ENCODE data around the gene DBT.
"Not testable (repeated sequence)": the region's sequence is repeated elsewhere in the genome, so short reads cannot be mapped to it uniquely, and the experiment has no call there.

Gene DBT

DNA sequence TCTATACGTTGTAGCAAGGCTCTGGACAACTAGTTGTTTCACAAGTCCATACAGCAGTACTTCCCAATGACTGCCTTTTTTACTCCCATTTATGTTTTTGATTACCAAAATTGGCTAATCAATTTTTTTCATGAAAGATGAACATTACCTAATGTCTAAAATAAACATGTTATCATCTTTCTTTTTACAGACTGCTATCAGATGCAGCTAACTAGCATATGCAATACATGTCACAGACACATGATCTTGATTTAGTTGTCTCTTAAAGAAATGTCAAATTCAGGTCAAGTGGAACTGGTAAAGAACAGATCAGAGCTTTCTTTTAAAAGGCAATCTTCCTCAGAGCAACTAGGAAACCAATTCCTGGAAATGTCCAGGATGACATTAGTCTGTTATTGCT is 630 bp upstream of the DBT start:
- DNase-seq: no peak

DNA sequence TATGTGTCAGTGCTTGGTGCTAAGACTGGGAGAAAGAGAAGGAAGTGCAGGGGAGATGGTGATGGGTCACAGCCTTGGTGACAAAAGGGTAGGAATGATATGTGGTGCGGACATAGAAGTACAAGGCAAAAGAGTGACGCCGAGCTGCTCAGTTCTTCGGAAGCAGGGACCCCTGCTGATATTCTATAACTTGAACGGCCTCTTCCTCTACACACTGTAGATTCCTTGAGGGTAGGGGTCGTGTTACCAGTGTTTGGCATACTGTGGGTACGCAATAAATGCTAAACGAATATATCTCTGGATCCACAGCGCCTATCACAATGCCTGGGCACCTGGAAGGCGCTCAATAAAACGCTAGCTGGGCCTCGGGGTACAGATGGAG is 488 bp downstream of the DBT start:
- DNase-seq: no peak

DNA sequence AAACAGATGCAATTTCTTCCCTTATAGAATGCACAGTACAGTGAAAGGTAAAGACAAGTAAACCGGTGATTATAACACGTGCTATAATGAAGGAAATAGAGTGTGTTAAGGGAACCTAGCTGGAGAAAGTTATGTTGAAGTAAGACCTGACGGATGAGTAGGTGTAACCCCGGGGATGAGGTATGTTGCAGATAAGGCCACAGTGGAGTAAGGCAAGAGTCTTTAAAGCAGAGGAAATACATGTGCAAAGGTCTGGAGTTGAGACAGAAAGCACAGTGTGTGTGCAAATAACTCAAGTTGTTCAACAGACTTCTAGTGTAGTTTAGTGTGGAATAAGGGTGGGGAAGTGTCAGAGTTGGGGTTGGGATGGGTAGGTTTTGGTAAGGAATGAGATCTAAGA is 2.9 kb downstream of the DBT start:
- DNase-seq: no peak

DNA sequence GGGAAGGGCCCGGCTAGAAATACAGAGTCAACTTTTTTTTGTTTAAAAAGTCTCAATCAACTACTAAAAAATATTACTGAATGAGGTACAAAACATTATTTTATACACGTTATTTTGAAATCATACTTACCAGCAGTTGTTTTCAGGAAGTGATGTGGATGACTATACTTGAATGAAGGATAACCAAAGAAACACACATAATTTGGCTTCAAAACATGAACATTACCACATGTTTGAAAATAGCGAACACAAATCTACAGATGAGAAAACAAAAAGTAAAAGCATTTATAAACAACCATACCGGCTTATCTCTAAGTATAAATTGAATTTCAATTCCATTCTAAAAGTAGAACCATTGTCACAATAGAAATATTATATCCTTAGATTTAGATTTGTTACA is 9.0 kb downstream of the DBT start:
- no peak for DNase-seq

DNA sequence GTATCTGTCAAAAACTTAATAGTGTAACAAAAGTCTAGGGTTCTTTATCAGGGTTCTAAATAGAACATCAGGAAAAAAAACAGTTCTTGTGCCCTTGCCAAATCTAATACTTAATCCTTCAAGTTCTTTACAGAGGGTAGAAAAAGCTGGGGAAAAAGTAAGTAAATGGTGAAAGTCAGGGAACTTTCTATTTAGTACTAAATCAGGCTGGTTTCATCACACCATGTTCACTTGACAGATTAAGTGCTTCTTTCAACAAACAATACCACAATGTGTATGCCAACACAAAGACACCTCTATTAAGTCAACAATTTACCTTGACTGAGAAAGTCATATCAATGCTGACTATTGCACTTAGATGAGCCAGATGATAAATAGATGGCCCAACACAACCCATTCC is 9.7 kb downstream of the DBT start:
- DNase-seq: no peak

DNA sequence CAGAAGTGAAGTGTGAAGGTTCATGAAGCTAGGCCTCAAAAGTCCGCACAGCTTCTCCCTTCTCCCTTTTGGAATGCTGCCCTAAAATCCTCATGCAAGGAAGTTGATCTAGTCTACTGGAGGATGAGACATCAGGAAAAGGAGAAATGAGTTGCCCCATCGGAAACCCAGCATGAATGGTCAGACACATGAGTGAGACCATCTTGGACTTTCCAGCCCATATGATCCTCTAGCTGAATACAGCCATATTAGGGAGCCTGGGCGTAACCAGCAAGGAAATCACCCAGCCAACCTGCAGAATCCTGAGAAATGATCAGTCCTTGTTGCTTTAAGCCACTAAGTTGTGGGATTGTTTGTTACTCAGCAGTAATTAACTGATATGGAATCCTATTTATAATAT is 12.5 kb downstream of the DBT start:
- peak; percentile 39 to 64 for DNase-seq

DNA sequence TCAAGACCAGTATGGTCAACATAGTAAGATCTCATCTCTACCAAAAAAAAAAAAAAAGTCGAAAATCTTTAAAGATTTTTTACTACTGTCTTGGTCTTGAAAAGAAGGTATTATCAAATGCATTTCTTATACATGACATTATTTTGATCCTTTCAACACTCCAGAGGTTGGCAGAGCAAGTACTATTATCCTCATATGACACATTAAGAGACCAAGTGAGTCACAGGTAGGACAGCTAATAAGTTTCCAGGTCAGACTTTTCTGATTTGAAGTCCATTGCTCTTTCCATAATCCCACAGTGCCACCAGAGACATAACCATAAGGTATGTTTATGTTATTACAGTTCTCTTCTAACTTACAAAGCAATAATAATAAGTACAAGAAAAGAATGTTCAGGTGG is 15.2 kb downstream of the DBT start:
- no peak for DNase-seq

DNA sequence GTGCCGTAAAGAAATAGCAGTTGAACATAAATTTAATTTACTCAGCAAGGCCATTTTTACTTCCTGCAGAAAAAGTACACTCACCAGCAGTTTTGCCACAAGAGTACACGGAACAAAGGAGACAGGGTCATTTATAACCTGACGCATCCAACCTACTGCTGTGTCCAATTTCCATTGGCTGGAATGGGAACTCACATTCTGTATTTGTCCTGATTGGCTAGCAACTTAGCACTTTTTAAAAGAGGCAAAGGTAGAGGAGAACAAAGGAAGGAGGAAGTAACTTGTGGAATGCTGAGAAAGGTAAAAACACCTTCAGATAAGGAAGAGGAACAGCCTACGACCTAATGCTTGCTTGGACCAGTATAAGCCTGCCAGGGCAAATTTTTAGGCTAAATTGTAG is 16.1 kb downstream of the DBT start:
- not testable (repeated sequence) for DNase-seq

DNA sequence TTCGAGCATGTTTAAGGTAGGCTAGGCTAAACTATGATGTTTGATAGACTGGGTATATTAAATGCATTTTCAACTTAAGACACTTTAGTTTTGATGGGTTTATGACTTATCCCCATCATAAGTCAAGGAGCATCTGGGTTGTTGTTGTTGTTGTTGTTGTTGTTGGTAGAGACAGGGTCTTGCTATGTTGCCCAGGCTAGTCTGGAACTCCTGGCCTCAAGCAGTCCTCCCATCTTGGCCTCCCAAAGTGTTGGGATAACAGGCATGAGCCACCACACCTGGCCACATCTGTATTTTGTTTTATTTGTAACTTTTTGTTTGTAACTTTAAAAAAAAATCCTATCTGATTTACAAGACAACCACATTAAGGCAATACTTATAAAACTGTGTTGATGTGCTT is 17.5 kb downstream of the DBT start:
- DNase-seq: no peak

DNA sequence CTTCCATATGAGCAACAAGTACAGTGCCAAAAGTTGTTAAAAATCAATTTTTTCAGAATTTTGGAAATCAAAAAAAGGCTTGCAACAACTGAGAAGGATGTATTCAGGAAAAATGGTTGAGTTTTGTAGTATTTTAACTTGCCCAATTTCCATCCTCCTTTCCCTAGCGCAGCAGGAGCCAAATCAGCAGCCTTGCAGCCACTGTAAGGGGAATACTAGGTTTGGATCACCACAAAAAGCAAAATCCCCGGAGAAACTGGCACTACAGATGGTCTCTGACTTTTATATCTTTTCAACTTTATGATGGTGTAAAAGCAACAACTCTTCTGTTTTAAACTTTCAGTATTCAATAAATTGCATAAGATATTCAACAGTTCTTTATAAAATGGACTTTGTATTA is 17.9 kb downstream of the DBT start:
- no peak for DNase-seq

DNA sequence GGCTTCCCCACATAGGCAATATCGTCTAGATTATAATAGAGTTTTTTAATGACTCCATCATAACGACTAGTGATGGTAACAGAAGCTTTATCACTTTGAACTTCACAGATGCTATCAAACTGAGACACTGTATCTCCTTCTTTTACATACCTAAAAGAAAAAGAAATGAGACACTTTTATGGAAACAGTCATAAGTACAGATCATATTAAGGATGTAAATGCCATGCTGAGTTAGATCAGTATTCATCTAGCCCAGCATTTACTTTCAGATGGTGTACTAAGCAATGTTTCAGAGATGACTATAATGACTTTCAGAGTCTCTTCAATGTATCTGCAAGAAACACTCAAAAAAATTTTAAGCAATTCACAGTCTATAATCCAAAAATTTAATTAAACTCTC is 18.9 kb downstream of the DBT start:
- no peak for DNase-seq

DNA sequence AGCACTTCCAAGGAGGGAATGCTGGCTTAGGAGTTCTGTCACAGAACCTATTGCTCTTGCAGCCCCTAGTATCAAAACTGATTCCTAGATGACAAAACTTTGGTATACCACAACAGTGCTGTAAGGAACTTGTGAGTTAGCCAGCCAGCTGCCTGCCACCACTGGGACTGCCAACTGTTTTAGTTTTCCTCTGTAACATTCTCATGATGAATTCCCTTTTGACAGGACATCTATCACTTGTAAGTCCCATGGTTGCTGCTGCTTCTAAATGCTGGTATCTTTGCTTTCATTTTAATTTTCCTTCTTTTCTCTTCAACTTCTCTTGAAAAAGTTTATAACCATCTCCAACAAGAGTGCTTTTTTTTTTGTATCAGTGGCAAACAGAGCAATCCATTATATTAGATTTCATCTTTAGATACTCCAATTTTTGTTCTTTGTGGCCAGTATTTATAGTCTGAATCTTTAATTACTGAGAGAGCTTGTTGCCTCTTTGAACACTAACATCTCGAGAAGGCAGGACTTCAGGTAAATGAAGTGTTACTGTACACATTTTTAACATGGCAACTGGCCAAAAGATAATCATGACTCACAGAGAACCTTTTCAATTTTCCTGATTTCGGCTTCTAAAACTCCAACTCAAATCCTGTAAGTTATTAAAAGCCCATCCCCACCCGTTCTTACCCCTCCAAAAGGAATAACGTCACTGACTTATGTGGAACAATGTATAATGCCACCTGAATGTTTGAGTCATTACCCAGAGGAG is 19.8 kb downstream of the DBT start:
- no peak for DNase-seq

DNA sequence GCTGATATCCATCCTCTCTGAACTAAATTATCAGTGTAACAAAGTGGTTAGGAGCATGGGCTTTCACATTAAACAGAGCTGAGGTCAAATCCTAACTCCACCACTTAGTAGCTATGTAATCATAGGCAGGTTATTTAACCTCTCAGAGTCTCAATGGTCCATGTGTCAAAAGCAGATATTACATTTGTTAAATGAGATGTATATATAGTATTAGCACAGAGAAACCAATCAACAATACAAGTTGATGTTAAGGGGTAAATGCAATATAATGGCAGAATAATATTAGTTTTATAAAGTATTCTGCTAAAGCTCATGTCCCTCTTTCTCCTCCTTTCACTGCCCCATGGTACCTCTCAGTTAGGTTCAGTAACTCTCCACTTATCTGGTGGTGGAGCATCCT is 27.2 kb downstream of the DBT start:
- no peak for DNase-seq

DNA sequence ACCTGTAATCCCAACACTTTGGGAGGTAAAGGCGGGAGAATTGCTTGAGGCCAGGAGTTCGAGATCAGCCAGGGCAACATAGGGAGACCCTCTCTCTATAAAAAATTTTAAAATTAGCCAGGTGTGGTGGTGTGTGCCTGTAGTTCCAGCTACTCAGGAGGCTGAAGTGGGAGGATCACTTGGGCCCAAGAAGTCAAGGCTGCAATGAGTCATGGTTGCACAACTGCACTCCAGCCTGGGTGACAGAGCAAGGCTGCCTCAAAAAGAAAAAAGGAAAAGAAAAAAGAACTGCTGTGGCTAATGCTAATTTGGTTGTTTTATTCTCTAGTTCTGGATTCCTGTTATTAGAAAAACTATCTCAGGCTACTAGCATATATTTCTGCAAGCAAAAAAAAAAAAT is 29.8 kb downstream of the DBT start:
- peak; percentile 13 to 34 for DNase-seq

DNA sequence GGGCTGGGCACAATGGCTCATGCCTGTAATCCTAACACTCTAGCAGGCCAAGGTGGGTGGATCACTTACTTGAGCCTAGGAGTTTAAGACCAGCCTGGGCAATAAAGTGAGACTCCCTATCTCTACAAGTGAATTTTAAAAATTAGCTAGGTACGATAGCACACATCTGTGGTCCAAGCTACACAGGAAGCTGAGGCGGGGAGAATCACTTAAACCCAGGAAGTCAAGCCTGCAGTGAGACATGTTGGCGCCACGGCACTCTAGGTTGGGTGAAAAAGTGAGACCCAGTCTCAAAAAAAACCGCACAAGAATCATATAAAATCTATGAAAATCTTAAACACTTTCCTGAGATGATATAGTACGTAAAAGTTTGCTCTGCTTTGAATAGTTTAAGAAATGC is 30.2 kb downstream of the DBT start:
- no peak for DNase-seq

DNA sequence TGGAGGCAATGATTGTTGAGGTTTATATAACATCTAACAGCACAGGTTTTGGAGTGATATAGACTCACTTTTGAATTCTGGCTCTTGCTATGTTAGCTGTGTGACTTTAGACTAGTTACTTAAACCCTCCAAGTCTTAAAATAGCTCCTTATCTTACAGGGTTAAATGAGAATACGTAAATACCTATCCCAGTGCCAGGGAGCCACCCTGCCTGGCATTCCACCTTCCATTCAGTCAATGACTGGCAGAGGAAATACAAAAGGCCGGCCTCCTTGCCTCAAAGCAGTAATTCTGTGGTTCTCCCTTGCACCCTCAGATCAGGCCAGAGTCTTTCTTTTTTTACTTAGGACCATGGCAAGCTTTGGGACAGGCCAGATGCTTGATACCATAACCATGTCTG is 31.8 kb downstream of the DBT start:
- DNase-seq: no peak

DNA sequence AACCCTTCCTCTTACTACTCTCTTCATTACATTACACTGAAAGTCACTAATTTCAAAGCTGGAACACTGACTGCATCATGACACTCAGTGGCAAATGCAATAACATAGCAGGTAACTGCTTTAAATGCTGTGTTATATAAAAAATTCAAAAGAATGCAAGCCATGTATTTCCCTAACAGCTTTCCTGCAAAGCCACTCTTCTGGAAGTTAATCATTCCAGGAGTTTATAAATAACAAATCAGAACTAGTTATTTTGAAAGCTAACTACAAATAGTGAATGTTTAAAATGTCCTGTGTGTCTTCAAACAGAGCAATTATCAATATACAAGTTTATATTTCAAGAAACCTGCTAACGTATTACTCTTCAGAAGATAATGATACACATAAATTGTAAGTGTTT is 34.5 kb downstream of the DBT start:
- DNase-seq: no peak

DNA sequence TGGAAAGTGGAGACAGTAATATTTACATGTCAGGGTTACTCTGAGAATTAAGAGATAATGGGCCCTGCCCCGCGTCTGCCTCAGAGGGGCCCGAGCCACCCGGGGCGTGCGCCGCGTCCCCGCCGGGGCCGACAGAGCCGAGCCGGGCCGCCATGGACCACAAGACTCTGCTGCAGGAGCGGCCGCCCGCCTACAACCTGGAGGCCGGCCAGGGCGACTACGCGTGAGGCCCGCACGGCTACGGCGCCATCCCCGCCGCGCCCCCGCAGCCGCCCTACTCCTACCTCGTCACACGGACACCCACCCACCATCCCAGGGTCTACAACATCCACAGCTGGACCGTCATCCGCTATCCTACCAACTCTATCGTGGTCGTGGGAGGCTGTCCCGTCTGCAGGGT is 36.5 kb downstream of the DBT start:
- DNase-seq: no peak

DNA sequence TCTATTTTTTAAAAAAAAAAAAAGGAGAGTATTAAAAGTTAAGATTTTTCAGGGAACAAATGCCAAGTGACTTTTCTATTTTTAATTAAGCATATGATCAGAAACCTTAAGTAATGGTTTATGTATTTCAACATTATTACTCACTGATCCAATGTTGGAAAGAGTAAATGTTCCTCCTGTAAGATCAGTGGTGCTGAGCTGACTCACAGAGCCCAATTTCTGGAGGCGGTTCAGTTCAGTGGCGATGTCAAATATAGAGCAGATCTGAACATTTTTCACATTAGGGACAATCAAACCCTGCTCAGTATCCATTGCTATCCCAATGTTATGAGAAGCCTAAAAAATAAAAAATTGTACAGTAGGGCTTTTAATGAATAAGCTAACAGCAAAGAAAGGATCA is 43.3 kb downstream of the DBT start:
- no peak for DNase-seq

DNA sequence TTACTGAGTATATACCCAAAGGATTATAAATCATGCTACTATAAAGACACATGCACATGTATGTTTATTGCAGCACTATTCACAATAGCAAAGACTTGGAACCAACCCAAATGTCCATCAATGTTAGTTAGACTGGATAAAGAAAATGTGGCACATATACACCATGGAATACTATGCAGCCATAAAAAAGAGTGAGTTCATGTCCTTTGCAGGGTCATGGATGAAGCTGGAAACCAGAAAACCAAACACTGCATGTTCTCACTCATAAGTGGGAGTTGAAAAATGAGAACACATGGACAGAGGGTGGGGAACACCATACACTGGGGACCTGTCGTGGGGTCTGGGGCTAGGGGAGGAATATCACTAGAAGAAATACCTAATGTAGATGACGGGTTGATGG is 44.0 kb downstream of the DBT start:
- not testable (repeated sequence) for DNase-seq

DNA sequence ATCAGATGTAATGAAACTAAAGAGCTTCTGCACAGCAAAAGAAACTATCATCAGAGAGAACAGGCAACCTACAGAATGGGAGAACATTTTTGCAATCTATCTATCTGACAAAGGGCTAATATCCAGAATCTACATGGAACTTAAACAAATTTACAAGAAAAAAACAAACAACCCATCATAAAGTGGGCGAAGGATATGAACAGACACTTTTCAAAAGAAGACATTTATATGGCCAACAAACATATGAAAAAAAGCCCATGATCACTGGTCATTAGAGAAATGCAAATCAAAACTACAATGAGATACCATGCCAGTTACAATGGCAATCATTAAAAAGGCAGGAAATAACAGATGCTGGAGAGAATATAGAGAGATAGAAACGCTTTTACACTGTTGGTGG is 44.5 kb downstream of the DBT start:
- DNase-seq: not testable (repeated sequence)

DNA sequence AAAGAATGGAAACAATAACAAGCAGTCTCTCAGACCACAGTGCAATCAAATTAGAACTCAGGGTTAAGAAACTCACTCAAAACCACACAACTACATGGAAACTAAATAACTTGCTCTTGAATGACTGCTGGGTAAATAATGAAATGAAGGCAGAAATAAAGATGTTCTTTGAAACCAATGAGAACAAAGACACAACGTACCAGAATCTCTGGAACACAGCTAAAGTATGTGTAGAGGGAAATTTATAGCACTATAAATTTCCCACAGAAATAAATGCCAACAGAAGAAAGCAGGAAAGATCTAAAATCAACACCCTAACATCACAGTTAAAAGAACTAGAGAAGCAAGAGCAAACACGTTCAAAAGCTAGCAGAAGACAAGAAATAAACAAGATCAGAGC is 46.9 kb downstream of the DBT start:
- not testable (repeated sequence) for DNase-seq

DNA sequence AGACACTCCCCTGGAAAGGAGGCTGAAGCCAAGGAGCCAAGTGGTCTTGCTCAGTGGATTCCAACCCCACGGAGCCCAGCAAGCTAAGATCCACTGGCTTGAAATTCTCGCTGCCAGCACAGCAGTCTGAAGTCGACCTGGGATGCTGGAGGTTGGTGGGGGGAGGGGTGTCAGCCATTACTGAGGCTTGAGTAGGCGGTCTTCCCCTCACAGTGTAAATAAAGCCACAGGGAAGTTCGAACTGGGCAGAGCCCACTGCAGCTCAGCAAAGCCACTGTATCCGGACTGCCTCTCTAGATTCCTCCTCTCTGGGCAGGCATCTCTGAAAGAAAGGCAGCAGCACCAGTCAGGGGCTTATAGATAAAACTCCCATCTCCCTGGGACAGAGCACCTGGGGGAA is 49.6 kb downstream of the DBT start:
- not testable (repeated sequence) for DNase-seq

DNA sequence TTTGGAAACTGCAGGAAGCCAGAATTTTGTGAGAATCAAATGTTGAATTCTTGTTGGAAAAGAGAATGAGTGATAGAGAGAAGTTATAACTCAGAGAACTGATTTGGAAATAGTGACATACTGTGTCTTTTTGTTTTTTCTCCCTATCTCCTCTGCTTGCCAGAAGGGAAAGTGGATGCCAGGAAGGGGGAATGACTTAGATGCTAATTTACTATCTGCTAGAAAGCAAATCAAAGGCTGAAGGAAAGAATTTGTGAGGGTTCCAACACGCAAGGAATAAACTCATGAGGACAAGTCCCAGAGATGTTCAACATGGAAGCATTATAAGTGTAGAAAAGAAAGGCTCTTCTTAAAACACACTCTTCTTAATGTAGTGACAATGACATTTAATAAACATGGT is 51.0 kb downstream of the DBT start:
- DNase-seq: no peak

DNA sequence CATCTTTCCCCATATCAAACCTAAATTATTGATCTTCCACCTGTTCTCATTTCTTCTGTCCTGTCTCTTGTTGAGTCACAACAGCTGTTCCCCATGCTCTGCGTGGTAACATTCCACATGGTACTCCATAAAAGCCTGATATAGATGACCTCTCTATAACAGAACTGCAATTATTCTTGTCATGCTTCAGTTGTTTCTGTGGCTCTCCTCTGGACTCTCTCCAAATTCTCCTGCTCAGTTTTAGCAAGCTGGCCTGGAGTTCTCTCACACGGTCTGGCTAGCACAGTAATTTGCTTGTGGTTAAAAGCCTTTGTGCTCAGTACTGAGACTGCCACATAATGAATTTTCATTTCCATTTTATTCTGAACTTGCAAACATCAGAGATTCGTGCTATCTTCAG is 61.0 kb downstream of the DBT start:
- DNase-seq: no peak

DNA sequence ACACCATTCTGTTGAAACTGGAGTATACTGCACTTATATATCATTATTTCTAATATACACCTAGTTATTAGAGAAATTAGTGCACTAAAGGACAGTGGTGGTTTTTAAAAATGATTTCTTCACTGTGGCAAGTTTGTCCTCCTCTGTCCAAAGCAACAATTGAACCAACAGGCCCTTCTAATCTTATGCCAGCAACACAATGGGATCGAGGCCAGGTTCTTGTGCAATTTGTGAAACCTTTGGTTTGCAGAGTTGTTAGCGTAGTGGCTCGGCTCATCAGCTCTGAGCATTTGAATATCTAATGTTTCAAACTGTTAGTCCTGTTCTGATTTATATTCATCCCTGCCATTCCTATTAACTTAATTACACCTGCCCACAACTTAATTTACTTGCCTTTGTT is 61.7 kb downstream of the DBT start:
- DNase-seq: no peak

Data from inflammatory macrophage treated with lipopolysaccharide for 1 hour (primary cell).